ENCODE results near the gene RFPL3.

RFPL3 gene

GRCh38 chr22:32340411-32340810 is 17.3 kb upstream of the RFPL3 start:
- DNase-seq (ENCODE audit: low read depth in 1 of 2, low spot score in 1 of 2): no peak
- Histone ChIP-seq H3K27me3 (ENCODE audit: insufficient read depth, poor library complexity, severe bottlenecking) (peaks cover 21% of the 10 kb centered on the region), H3K27ac (replicated peaks) (no peak overlapping the region), H3K4me3 (replicated peaks; ENCODE audit: insufficient read depth, low read length) (no peak overlapping the region)
- TF ChIP-seq REST (IDR thresholded peaks at IDR 0.05; ENCODE audit: insufficient replicate concordance, low read depth) (no peak), GABPA (IDR thresholded peaks at IDR 0.05; ENCODE audit: low read depth) (no peak)
- TF ChIP-seq, protein P1, sequence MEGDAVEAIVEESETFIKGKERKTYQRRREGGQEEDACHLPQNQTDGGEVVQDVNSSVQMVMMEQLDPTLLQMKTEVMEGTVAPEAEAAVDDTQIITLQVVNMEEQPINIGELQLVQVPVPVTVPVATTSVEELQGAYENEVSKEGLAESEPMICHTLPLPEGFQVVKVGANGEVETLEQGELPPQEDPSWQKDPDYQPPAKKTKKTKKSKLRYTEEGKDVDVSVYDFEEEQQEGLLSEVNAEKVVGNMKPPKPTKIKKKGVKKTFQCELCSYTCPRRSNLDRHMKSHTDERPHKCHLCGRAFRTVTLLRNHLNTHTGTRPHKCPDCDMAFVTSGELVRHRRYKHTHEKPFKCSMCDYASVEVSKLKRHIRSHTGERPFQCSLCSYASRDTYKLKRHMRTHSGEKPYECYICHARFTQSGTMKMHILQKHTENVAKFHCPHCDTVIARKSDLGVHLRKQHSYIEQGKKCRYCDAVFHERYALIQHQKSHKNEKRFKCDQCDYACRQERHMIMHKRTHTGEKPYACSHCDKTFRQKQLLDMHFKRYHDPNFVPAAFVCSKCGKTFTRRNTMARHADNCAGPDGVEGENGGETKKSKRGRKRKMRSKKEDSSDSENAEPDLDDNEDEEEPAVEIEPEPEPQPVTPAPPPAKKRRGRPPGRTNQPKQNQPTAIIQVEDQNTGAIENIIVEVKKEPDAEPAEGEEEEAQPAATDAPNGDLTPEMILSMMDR (IDR thresholded peaks at IDR 0.05; ENCODE audit: insufficient read depth, low read length): no peak

DNA sequence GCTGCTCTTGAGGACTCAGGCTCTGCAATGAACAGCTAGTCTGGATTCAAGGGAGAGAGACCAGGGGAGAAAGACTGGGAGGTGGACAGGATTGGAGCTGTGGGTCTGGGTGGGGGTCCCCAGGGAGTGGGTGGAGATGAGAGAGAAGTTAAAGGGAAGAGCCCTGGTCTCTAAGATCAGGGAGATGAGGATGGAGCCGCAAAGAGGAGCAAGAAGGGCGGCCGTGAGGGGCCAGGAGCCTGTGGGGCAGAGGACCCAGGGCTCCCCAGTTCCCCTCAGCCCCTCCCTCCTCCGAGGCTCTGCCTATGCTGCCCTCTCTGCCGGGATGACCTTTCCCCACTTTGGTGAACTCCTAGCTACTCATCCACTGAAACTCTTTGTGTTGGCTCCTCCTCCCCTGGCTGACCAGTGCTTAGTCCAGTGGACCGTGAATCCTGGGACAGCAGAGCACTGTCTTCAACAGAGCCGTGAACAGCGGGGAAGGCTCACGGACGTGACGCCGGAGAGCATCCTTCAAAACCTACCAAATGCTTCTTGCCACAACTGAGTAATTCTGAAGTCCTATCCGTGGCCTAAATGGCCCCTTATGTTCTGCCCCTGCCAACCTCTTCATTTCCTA is 16.4 kb upstream of the RFPL3 start:
- TF ChIP-seq SPI1 (IDR thresholded peaks at IDR 0.05; ENCODE audit: borderline replicate concordance, low read depth) (no peak), POLR2AphosphoS5 (IDR thresholded peaks at IDR 0.05; ENCODE audit: low read depth) (no peak), GABPA (IDR thresholded peaks at IDR 0.05; ENCODE audit: low read depth) (no peak), REST (IDR thresholded peaks at IDR 0.05; ENCODE audit: insufficient replicate concordance, low read depth) (no peak)
- TF ChIP-seq, protein P1 (IDR thresholded peaks at IDR 0.05; ENCODE audit: insufficient read depth, low read length): no peak
- H3K27ac ChIP-seq (replicated peaks): no peak overlapping the region
- no peak for DNase-seq (ENCODE audit: low read depth in 1 of 2, low spot score in 1 of 2)
- no peak overlapping the region for H3K4me3 ChIP-seq (replicated peaks; ENCODE audit: insufficient read depth, low read length)
- peaks cover 21% of the 10 kb centered on the region for H3K27me3 ChIP-seq (ENCODE audit: insufficient read depth, poor library complexity, severe bottlenecking)

GRCh38 chr22:32342977-32343376 is 14.7 kb upstream of the RFPL3 start:
- no peak for TF ChIP-seq POLR2AphosphoS5 (IDR thresholded peaks at IDR 0.05; ENCODE audit: low read depth)
- no peak for TF ChIP-seq SPI1 (IDR thresholded peaks at IDR 0.05; ENCODE audit: borderline replicate concordance, low read depth)
- TF ChIP-seq, protein P1 (IDR thresholded peaks at IDR 0.05; ENCODE audit: insufficient read depth, low read length): no peak
- no peak for TF ChIP-seq GABPA (IDR thresholded peaks at IDR 0.05; ENCODE audit: low read depth)
- no peak overlapping the region for H3K4me3 ChIP-seq (replicated peaks; ENCODE audit: insufficient read depth, low read length)
- no peak overlapping the region for H3K27ac ChIP-seq (replicated peaks)

DNA sequence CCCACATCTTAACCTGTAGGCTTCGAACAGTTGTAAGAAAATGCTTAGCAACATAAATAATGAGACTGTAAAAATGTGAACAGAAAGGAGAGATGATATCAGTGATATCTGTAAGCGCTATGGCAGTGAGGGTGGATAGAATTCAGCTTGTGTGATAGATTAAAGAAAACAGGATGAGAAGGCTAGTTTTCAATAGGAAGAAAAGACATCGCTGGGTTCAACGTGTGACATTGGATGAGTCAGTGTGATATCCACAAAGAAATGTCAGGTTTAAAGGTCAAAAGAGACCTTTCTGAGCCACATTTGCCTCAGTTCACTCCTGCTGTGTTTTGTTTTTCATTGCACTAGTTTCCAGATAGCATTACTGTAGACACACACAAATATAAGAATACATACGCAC is 13.7 kb upstream of the RFPL3 start:
- TF ChIP-seq, protein P1 (IDR thresholded peaks at IDR 0.05; ENCODE audit: insufficient read depth, low read length): no peak
- TF ChIP-seq SPI1 (IDR thresholded peaks at IDR 0.05; ENCODE audit: borderline replicate concordance, low read depth): no peak
- Histone ChIP-seq H3K27ac (replicated peaks) (no peak overlapping the region), H3K27me3 (ENCODE audit: insufficient read depth, poor library complexity, severe bottlenecking) (peaks cover 10% of the 10 kb centered on the region), H3K4me3 (replicated peaks; ENCODE audit: insufficient read depth, low read length) (no peak overlapping the region)
- DNase-seq (ENCODE audit: low read depth in 1 of 2, low spot score in 1 of 2): no peak

More at GRCh38 chr22:32342977-32343376, 14.7 kb upstream of the RFPL3 start:
- DNase-seq (ENCODE audit: low read depth in 1 of 2, low spot score in 1 of 2): no peak
- peaks cover 14% of the 10 kb centered on the region for H3K27me3 ChIP-seq (ENCODE audit: insufficient read depth, poor library complexity, severe bottlenecking)
